Prostate gland (tissue), 2 donors: ENCODE data around the gene GRIN3B. TPM values are rescaled to one million over a fixed set of nuclear protein-coding genes. Genes with fewer than 3 reads are reported as not detected.

ENCODE experiments used
- DNase-seq: peaks from one replicate; pipeline ENCODE4 v3.0.0-alpha.2; 2019; ENCODE audit warnings: low spot score
- H3K27ac ChIP-seq, 2 donors: fragments of 200-600 bp; sonication (generic); 2 replicates each; pipeline ENCODE4 v1.5.1; 2017 to 2019
- H3K27me3 ChIP-seq: fragments of 200-600 bp; sonication (generic); replicated peaks from 2 replicates; pipeline ENCODE4 v1.5.1; 2019; ENCODE audit not compliant: insufficient read depth
- H3K36me3 ChIP-seq, 2 donors: fragments of 200-600 bp; sonication (generic); 1 replicate in 1 of 2; 2 replicates in 1 of 2; pipeline versions ENCODE4 v1.5.1 to v1.8.1; 2017 to 2019
- H3K4me1 ChIP-seq: fragments of 200-600 bp; sonication (generic); replicated peaks from 2 replicates; pipeline ENCODE4 v1.5.1; 2019
- H3K4me3 ChIP-seq, 2 donors: fragments of 200-600 bp; sonication (generic); 2 replicates each; pipeline ENCODE4 v1.5.1; 2017 to 2019
- H3K9me3 ChIP-seq: fragments of 200-600 bp; sonication (generic); 2 replicates; pipeline ENCODE4 v1.5.1; 2017
- POLR2A ChIP-seq: fragments of 450-650 bp; IDR thresholded peaks from one replicate; pipeline ENCODE4 v1.6.1; 2016; ENCODE audit warnings: antibody characterized with exemption, mild to moderate bottlenecking
- POLR2AphosphoS5 ChIP-seq: sonication (generic); formaldehyde crosslinking; IDR thresholded peaks from one replicate; pipeline ENCODE4 v1.6.1; 2017; ENCODE audit warnings: antibody characterized with exemption
- WGBS: methylation state at CpG from one replicate; pipeline ENCODE4 v1.1.5; 2018; 5-methylcytosine and 5-hydroxymethylcytosine counted together
- intact Hi-C: fragments of 100-400 bp; cut with DNase I; formaldehyde crosslinking; loops from one replicate; pipeline ENCODE4 v1.14.2; 2022
- total RNA-seq, 2 donors: library from RNA; depleted of rRNA; stranded (reverse); fragments of >200 nt; gene quantifications; one replicate each; pipeline ENCODE4 v1.1.0, GENCODE V29; 2016
- TF ChIP-seq, protein P1 (sequence below), 4 experiments: fragments of 200-600 bp in 2 of 4; fragments of 450-650 bp in 2 of 4; sonication (generic) in 2 of 4; IDR thresholded peaks; 1 replicate in 3 of 4; 2 replicates in 1 of 4; pipeline ENCODE4 v1.5.1; 2016 to 2019; ENCODE audit warnings: antibody characterized with exemption in 4 of 4, mild to moderate bottlenecking in 2 of 4, moderate library complexity in 2 of 4

The GRIN3B gene
- total RNA-seq, 2 donors from 2014 or later: 0.34 TPM; not detected in 1

DNA sequence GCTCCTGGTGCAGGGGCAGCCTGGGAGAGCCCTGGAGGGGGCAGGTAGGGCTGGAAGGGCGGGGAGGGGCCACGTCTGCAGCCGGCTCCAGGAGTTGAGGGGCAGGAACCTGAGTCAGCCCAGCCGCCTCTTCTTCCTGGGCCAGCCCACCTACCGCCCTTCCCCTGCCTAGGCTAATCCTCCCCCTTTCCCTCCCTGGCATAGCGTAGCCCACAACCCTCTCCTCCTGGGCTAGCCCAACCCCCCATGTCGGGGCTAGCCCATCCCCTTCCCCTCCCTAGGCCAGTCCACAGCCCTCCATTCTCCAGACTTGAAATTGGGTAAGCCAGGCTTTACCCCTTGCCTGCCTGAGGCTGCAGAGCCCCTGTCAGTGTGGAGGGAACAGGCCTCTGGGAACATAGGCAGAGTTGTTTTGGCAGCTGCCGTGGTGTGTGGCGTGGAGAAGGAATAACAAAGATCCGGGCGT lies 36.7 kb upstream of the GRIN3B start:
- Histone ChIP-seq H3K4me1 (no peaks in the 10 kb centered on the region), H3K9me3 (no peaks in the 10 kb centered on the region), H3K4me3 (no peak overlapping the region), H3K36me3 (no peaks in the 10 kb centered on the region), H3K27me3 (no peaks in the 10 kb centered on the region), H3K27ac (no peak overlapping the region)
- 83% methylated on average over 11 of the region's 11 CpGs for WGBS
- no peak for DNase-seq
- intact Hi-C loops: no loop called here
- TF ChIP-seq, protein P1, sequence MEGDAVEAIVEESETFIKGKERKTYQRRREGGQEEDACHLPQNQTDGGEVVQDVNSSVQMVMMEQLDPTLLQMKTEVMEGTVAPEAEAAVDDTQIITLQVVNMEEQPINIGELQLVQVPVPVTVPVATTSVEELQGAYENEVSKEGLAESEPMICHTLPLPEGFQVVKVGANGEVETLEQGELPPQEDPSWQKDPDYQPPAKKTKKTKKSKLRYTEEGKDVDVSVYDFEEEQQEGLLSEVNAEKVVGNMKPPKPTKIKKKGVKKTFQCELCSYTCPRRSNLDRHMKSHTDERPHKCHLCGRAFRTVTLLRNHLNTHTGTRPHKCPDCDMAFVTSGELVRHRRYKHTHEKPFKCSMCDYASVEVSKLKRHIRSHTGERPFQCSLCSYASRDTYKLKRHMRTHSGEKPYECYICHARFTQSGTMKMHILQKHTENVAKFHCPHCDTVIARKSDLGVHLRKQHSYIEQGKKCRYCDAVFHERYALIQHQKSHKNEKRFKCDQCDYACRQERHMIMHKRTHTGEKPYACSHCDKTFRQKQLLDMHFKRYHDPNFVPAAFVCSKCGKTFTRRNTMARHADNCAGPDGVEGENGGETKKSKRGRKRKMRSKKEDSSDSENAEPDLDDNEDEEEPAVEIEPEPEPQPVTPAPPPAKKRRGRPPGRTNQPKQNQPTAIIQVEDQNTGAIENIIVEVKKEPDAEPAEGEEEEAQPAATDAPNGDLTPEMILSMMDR (IDR thresholded peaks at IDR 0.05): no peak
- TF ChIP-seq POLR2A: no peak
- no peak for TF ChIP-seq POLR2AphosphoS5

DNA sequence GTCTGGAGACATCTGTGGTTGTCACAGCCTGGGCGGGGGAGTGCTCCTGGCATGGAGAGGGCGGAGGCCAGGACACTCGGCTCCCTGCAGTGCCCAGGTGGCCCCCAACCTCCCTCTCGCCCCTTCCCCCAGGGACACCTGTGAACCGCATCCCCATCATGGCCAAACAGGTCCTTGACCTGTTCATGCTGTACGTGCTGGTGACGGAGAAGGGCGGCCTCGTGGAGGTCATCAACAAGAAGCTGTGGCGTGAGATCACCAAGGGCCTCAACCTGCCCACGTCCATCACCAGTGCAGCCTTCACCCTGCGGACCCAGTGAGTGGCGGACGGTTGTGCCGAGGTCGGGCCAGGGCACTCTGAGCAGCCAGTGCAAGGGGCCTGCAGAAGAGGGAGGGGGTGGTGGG lies 36.1 kb upstream of the GRIN3B start:
- Histone ChIP-seq H3K27me3 (no peaks in the 10 kb centered on the region), H3K9me3 (no peaks in the 10 kb centered on the region), H3K27ac (no peak overlapping the region), H3K4me3 (no peak overlapping the region), H3K36me3 (no peaks in the 10 kb centered on the region), H3K4me1 (no peaks in the 10 kb centered on the region)
- intact Hi-C loops: no loop called here
- DNase-seq: no peak
- WGBS: 93% methylated on average over 16 of the region's 16 CpGs
- TF ChIP-seq, protein P1 (IDR thresholded peaks at IDR 0.05): no peak
- TF ChIP-seq POLR2AphosphoS5: no peak
- TF ChIP-seq POLR2A: no peak

DNA sequence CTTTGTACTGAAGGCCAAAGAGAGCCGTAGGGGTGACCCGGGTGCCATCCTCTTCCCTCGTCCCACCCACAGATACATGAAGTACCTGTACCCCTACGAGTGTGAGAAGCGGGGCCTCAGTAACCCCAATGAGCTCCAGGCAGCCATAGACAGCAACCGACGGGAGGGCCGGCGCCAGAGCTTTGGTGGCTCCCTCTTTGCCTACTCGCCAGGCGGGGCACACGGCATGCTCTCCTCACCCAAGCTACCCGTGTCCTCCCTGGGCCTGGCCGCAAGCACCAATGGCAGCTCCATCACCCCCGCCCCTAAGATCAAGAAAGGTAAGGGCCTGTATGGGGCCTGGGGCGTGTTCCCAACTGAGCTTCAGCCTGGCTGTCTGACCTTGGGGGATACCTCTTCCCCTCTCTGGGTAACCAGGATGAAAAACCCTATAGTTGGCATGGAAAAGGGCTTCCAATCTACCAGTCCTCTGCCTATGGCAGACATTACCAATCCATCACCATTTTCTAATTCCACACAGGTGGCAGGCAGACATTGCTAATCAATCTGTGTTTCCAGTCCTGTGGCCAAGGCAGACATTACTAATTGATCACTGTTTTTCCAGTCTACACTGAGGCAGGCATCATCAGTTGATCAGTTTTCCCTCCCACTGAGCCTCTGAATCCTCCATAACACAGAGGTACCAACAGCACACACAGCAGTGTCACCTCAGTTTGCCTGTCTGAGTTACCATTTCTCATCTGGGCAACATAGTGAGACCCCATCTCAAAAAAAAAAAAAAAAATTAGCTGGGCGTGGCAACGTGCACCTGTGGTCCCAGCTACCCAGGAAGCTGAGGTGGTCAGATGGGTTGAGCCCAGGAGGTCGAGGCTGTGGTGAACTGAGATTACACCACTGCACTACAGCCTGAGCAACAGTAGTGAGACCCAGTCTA lies 35.2 kb upstream of the GRIN3B start:
- no peak overlapping the region for H3K4me3 ChIP-seq
- no peaks in the 10 kb centered on the region for H3K27me3 ChIP-seq
- no peak for TF ChIP-seq POLR2A
- TF ChIP-seq, protein P1 (IDR thresholded peaks at IDR 0.05): no peak
- TF ChIP-seq POLR2AphosphoS5: no peak
- intact Hi-C loops: no loop called here
- DNase-seq: no peak
- 95% methylated on average over 19 of the region's 19 CpGs for WGBS
- H3K27ac ChIP-seq: no peak overlapping the region
- no peaks in the 10 kb centered on the region for H3K9me3 ChIP-seq
- H3K4me1 ChIP-seq: no peaks in the 10 kb centered on the region
- H3K36me3 ChIP-seq: no peaks in the 10 kb centered on the region

DNA sequence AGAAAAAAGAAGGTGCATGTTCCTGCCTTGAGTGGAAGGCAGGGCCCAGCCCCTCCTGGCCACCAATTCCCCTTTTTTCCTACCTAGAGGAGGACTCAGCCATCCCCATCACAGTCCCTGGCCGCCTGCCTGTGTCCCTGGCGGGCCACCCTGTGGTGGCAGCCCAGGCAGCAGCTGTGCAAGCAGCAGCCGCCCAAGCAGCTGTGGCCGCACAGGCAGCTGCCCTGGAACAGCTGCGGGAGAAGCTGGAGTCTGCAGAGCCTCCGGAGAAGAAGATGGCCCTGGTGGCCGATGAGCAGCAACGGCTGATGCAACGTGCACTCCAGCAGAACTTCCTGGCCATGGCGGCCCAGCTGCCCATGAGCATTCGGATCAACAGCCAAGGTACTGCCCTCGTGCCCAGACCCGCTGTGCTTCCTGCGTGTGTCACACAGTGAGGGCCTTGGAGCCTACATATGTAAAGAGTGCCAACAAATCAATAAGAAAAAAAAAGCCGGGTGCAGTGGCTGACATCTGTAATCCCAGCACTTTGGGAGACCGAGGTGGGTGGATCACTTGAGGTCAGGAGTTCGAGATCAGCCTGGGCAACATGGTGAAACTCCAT lies 33.6 kb upstream of the GRIN3B start:
- Histone ChIP-seq H3K27me3 (no peaks in the 10 kb centered on the region), H3K4me3 (no peak overlapping the region), H3K36me3 (no peaks in the 10 kb centered on the region), H3K4me1 (no peaks in the 10 kb centered on the region), H3K27ac (no peak overlapping the region), H3K9me3 (no peaks in the 10 kb centered on the region)
- 89% methylated on average over 17 of the region's 17 CpGs for WGBS
- intact Hi-C loops: no loop called here
- DNase-seq: no peak
- no peak for TF ChIP-seq POLR2AphosphoS5
- TF ChIP-seq POLR2A: no peak
- TF ChIP-seq, protein P1 (IDR thresholded peaks at IDR 0.05): no peak
